Lower leg skin (tissue), 4 donors: ENCODE measurements around the gene SGCE. TPM values are rescaled to one million over a fixed set of nuclear protein-coding genes. Genes with fewer than 3 reads are reported as not detected.

Experiments
- DNase-seq, 2 donors: peaks; one replicate each; pipeline ENCODE4 v3.0.0-alpha.2; 2019; ENCODE audit warnings: low spot score in 2 of 2
- H3K4me3 ChIP-seq: fragments of 200-600 bp; sonication (generic); 2 replicates; pipeline ENCODE4 v1.5.1; 2017; ENCODE audit warnings: mild to moderate bottlenecking, low read depth; ENCODE audit not compliant: poor library complexity, severe bottlenecking
- POLR2A ChIP-seq, 2 donors: fragments of 450-650 bp; IDR thresholded peaks; one replicate each; pipeline ENCODE4 v1.6.1; 2016 to 2017; ENCODE audit warnings: antibody characterized with exemption in 2 of 2, mild to moderate bottlenecking in 1 of 2, moderate library complexity in 1 of 2
- WGBS, 2 donors: methylation state at CpG; one replicate each; pipeline ENCODE4 v1.1.5; 2018; 5-methylcytosine and 5-hydroxymethylcytosine counted together
- intact Hi-C: fragments of 100-400 bp; cut with DNase I; formaldehyde crosslinking; loops from one replicate; pipeline ENCODE4 v1.15.0; 2023; ENCODE audit warnings: low total_unique reads
- total RNA-seq, 4 donors: library from RNA; depleted of rRNA; stranded (reverse); fragments of >200 nt; gene quantifications; one replicate each; pipeline ENCODE4 v1.1.0, GENCODE V29; 2016
- TF ChIP-seq, protein P1 (sequence below), 3 donors: fragments of 450-650 bp; IDR thresholded peaks; one replicate each; pipeline ENCODE4 v1.5.1; 2016; ENCODE audit warnings: antibody characterized with exemption in 3 of 3, mild to moderate bottlenecking in 3 of 3, moderate library complexity in 2 of 3

Gene SGCE
- total RNA-seq, 4 donors from 2014 or later = 9.8 to 25.7 (median 17.8) TPM

DNA sequence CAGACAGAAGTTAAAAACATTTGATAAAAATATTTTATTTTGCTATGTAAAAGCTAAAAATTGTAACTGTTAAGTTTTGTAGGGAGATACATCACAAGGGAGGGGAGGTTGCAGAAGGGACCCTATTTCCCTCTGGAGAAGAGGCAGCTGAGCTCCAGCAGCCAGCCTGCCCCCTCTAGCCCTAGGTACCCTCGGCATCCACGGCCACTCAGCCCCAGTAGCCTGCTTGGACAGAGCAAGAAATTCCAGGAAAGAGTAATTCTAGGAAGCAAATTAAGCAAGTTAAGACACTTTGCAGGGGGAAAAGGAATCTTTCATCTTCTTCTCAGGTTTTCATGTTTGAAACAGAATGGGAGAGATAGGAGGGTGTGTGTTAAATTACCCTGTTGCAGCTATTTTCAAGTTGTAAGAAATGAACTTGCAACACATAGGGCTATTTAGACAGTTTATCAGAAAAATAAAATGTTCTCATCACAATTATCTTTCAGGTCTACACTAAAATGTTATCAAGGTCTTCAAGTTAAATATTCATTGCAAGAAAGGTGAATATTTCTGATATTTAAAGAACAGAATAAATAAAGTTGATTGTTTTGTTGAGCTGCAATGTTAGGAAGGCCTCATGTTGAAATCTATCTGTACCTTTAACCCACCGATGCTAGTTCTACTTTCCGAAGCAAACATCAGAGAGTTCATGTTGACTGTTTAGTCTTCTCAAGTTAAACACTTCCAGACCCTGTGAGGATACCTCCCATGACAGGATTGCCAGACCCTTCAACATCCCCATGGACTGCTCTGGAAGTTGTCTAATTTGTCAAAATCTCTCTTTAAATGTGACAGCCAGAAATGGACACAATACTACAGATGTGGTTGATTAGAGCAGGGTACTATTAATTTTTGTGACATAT, 5.5 kb downstream of the SGCE start:
- 77 to 84% methylated on average over 4 of the region's 4 CpGs for WGBS, 2 donors
- no peak for DNase-seq
- no peak overlapping the region for H3K4me3 ChIP-seq
- intact Hi-C loops = no loop called here
- no peak for TF ChIP-seq POLR2A (IDR thresholded peaks at IDR 0.05)
- TF ChIP-seq, protein P1, sequence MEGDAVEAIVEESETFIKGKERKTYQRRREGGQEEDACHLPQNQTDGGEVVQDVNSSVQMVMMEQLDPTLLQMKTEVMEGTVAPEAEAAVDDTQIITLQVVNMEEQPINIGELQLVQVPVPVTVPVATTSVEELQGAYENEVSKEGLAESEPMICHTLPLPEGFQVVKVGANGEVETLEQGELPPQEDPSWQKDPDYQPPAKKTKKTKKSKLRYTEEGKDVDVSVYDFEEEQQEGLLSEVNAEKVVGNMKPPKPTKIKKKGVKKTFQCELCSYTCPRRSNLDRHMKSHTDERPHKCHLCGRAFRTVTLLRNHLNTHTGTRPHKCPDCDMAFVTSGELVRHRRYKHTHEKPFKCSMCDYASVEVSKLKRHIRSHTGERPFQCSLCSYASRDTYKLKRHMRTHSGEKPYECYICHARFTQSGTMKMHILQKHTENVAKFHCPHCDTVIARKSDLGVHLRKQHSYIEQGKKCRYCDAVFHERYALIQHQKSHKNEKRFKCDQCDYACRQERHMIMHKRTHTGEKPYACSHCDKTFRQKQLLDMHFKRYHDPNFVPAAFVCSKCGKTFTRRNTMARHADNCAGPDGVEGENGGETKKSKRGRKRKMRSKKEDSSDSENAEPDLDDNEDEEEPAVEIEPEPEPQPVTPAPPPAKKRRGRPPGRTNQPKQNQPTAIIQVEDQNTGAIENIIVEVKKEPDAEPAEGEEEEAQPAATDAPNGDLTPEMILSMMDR (IDR thresholded peaks at IDR 0.05) = no peak

DNA sequence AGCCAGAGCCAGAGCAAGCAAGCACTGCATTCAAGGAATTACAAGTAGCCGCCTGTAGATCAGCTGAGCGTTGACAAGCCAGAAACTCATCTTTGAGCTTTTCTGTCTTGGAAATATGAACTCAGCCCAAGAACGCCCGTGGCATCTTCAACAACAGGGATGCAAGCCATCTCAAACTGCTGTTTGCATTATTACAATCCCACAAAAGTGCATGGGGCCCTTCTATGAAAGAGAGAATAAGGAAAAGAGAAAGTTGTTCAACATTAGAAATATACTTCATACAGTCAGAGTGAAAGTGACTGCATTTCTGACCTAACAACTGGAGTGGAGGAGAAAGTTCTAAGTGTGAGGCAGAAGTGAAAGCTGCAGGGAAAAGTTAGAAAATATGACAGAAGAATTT, 6.5 kb downstream of the SGCE start:
- WGBS, 2 donors = 27 to 31% methylated on average over 4 of the region's 4 CpGs
- H3K4me3 ChIP-seq = no peak overlapping the region
- intact Hi-C loops = no loop called here
- DNase-seq = no peak
- TF ChIP-seq, protein P1 (IDR thresholded peaks at IDR 0.05) = no peak
- no peak for TF ChIP-seq POLR2A (IDR thresholded peaks at IDR 0.05)

DNA sequence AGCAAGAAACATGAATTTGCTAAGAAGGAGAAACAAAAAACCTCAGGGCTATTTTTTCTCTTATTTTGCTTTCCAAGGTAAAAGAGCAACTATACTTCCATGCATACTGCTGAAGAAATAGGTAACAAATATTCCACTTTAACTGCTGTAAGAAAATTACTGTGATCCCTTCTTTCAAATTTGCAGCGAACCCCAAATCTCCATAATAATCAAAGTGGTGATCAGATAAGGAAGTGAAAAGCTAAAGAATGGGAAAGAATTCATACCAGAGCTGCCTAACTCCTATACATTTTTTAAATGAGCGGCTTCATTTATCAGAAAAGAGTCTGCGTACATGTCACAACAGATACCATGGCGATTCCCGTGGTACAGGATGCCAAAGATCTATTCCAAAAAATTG, 7.2 kb downstream of the SGCE start:
- no peak for TF ChIP-seq POLR2A (IDR thresholded peaks at IDR 0.05)
- TF ChIP-seq, protein P1 (IDR thresholded peaks at IDR 0.05) = no peak
- 65 to 74% methylated on average over 5 of the region's 5 CpGs for WGBS, 2 donors
- H3K4me3 ChIP-seq = no peak overlapping the region
- intact Hi-C loops = no loop called here
- no peak for DNase-seq

DNA sequence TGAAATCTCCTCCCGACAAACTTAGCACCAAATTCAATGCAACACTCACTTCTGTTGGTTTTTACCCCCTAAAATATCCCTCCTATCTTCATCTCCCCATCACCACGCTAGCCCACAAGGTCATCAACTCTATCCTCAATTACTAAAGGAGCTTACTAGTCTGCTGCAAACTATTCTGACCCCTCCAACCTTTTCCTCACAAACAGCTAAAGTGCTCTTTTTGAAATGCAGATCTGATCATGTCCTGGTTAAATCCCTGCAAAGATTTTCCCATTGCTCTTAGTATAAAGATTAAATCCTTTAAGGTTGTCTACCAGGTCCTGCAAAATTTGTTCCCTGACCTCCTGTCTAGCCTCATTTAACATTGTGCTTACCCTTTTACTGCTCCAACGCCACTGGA, 8.6 kb downstream of the SGCE start:
- 89 to 93% methylated on average over 3 of the region's 3 CpGs for WGBS, 2 donors
- TF ChIP-seq, protein P1 (IDR thresholded peaks at IDR 0.05) = no peak
- TF ChIP-seq POLR2A (IDR thresholded peaks at IDR 0.05) = no peak
- no peak for DNase-seq
- intact Hi-C loops = no loop called here
- no peak overlapping the region for H3K4me3 ChIP-seq

DNA sequence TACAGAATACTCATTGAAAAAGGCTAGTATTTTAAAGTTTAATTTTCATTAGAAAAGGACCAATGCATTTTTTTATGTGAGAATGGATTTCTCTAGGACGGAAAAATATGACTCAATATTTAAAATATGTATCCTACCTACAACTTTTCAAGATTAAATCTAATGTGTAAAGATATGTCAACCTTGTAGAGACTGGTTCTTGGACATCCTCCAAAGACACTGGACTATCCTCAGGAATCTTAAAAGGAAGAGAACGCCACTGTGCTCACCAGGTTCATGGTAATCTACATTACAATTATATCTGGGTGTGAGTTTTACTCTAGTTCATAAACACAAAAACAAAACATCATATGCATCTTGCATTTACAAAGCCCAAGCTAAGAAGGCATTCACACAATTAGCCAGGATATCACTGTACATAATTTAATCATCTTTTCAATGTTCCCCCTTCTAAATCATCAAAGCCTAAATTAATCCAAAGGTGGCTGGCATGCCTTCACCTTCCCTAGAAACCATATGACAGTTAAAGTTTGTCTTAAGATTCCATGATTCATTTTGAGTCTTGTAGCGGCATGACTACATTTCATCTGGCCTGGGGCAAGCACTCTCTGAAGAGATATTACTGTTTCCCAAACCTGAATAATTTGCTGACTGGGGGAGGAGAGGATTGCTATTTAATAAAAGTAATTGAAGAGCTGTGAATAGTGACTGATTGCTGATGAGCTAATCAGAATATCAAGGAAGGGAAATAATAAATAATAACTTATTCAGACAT, 12.0 kb downstream of the SGCE start:
- intact Hi-C loops = no loop called here
- 52 to 54% methylated on average over 3 of the region's 3 CpGs for WGBS, 2 donors
- DNase-seq = no peak
- no peak overlapping the region for H3K4me3 ChIP-seq
- no peak for TF ChIP-seq POLR2A (IDR thresholded peaks at IDR 0.05)
- TF ChIP-seq, protein P1 (IDR thresholded peaks at IDR 0.05) = no peak
